ENCODE data around the gene GPM6B. TPM values are rescaled to one million over a fixed set of nuclear protein-coding genes. Genes with fewer than 3 reads are reported as not detected.

The GPM6B gene, protein sequence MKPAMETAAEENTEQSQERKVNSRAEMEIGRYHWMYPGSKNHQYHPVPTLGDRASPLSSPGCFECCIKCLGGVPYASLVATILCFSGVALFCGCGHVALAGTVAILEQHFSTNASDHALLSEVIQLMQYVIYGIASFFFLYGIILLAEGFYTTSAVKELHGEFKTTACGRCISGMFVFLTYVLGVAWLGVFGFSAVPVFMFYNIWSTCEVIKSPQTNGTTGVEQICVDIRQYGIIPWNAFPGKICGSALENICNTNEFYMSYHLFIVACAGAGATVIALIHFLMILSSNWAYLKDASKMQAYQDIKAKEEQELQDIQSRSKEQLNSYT
- 102 and 159 TPM in 2 replicates for total RNA-seq
- polyA plus RNA-seq (2012), result 8.6 TPM

DNA sequence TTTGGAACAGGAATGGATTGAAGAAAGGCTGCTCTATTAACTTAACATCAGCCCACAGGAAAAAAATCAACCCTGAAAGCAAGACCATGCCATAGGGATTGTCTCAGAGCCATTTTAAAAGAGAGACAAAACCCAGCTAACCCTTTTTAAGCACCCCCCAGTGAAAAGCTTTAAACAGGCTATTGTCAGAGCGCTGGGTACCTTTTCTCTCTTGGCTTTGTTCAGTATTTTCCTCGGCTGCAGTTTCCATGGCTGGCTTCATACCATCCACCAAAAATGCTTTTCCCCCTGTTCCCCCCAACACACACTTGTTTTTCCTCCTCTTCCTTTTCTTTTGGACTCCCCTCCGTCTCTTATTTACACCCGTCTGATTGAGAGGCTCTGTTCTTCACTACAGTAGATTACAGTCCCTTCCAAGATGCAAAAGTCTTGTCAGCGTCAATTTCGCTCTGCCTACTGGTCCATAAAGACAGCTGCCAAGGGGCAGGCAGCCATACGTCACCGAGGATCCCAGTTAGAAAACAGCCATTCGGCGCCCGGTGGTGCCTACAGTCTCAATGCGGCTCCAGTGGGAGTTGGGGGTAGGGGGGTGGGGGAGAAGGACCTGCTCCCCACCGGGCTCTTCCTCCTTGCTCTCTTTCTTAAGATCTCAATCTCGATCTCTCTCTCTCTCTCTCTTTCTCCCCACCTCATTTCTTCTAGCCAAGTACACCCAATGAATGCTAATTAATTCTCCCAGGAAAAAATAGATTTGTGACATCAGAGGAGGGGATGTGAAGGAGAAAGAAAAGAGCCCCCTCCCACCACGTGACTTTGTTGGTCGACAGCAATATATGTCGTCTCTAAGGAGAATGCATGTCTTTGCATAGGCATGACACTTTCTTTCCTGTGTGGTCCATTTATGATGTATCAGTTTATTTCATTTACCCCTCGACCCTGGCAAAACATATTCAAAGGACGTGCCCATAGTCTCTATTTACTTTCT lies at the start of gene GPM6B:
GPM6B (minus strand) TSS at position 451 of the 985 bp plus-strand sequence; CDS start at position 262, 189 bp downstream.
- DNase-seq (ENCODE audit: low read depth), result no peak

DNA sequence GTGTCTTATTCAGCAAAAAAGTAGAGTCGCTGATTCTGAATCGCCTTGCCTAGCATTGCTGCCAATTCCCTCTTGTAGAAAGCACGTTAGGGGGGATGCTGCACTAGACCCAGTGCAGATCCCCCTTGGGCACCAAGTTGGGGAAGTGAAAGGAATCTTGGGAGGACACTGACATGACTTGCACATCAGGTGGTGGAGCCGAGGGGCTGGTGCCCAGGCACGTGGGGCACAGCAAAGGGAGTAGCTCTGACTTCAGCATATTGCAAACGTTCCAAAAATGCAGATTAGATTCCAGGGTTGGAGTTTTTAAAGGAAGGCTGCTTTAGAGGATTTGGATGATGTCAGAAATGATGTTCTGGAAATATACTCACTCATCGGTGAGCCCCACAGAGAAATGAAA lies 47.4 kb upstream of the GPM6B start:
- DNase-seq (ENCODE audit: low read depth), result no peak

DNA sequence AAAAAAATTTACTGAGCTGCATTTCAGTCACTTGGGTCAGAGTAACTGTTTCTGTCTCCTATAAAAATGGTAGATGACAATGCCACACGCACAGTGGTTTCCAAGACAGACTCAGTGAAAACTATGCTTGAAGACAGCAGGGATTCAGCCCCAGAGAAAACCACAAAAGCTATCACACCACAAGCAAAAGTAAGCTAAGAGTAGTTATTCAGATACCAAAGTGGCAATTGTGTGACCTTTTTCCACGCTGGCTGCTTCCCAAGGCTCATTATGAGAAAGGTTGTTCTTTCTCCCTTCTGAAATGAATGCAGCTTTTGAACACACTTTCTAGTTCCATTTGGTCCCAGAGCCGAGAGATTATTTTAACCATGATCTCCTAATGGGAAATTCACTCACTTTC lies 46.4 kb upstream of the GPM6B start:
- peak; percentile 27 for DNase-seq (ENCODE audit: low read depth)

DNA sequence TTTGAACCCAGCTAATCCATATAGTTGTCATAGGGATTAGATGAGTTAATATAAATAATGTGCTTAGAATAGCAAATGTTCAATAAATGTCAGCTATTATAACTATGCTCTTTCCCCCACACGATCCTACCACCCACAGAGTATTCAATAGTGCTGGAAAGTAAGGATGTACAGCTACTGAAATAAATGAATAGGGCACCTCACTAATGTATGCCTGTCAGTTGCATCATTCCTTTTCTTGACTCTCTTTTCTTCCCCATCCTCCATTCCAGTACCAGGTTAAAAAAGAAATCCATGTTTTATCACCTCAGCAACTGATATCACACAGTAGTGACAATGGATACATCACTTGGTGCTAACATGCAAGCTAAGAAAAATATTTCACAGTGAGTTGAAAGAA lies 42.8 kb upstream of the GPM6B start:
- no peak for DNase-seq (ENCODE audit: low read depth)

DNA sequence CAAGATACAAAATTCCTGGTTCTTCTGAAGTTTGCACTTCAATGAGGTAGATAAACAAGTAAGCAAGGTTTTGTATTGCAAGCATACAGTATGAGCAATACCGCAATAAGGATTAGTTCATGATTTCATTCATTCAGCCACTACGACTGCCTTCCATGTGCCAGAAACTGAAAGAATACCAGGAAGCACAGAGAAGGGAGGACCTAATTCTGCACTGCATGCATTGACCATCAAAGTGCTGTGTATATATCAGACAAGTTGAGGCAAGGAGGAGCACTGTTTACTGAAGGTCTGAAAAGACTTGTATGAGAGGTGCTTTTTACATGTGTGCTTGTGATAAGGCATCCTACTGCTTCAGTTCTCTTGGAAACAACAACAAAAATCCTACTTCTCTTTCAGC lies 40.9 kb upstream of the GPM6B start:
- DNase-seq (ENCODE audit: low read depth), result no peak

DNA sequence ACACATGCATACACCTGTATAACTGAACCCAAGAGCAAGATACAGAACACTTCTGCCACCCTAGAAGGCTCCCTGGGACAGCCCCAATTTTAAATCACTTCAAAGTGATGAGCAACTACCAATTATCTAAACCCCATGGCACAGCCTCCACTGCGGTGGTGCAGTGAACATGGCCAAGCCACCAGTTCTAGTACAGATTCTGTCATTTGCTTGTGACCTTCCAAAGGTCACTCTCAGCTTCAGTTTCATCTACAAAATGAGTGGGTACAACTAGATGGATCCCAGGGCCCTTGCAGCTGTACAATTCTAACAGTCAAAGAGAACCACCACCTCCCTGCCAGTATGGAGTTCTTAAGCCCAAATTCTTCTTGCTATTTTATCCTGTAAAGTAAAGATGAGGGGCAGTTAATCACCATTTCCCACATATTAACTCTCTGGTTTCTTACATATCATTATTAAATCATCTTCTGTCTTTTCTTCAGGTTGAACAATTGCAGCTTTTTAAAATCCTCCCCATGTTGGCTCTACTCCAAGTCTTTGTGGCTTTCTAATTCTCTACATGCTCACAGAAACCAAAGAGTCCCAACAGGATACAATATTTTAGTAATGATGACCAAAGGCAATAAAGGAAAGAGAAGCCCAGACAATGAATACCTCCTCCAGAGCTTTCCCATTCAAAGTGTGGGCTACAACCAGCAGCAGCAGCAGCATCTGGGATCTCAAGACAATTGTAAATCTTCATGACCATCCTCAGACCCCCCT lies 39.0 kb upstream of the GPM6B start:
- no peak for DNase-seq (ENCODE audit: low read depth)

DNA sequence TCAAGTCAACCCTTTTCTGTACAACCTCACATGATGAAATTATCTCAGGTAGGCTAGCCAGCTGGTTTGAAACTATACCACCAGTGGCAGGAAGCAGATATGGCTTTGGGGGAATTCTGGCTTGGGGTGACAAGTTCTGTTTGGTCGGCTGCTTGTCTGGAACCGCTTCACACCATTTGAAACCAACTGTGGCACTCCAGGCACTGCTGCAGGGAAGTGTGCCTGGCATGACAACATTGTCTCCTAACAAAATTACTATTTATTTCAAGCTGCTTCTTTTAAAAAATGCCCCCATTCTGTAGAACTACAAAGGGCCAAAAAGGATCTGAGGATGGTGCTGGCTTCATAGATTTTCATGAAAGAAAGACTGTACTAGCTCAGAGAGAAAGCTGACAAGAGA lies 37.1 kb upstream of the GPM6B start:
- no peak for DNase-seq (ENCODE audit: low read depth)

DNA sequence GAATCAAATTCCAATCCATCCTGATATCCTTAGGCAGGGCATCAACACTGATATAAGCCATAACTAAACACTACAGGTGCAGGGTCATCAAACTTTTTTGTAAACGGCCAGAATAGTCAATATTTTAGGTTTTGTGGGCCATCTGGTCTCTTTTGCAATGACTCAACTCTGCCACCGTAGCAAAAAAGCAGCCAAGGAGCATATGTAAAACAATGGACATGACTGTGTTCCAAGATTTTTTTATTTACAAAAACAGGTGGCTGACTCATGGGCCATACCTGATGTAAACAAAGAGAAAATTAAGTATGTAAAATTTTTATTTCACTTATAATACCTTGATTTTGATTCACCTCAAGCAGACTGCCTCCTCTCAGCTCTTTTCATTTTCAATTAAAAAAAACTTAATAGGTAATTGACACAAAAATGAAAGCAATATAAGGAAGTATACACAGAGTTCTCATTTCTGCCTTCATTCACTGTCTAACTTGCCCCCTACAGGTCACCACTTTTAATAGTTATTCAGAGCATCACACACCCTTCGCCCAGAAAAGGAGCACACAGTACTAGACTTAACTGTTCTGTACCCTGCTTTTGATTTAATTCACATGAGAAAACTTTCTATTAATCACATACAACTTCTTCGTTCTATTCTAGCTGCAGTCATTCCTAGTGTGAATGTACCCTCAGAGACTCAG lies 35.3 kb upstream of the GPM6B start:
- no peak for DNase-seq (ENCODE audit: low read depth)

DNA sequence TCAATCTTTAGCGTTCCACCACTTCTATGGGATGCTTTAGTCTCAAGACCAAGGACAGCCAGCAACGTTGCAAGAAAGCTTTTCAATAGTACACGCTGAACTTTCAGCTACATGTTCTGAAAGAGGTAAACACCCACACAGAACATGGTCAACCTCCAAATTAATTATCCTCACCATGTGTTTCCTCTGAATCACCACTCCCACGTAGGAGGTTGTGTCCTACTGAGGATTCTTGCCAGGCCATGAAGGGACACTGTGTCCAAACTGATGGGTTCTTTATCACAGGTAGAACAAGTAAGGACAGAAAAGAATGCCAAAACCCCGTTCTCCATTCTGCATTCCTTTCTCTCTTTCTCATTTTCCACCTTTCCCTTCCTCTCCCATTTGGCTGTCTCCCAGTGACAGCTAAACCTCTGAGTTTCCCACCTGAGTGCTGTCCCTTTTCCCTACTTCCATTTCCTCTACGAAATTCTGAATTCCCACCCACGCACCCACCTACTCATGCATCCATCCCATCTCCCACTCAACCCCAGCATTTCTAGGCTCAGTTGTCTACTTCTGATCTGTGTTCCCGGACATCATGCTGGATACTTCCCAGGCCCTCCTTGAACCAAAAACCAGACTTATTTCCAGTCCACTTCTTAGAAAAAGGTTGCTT lies 29.0 kb upstream of the GPM6B start:
- DNase-seq (ENCODE audit: low read depth), result no peak

DNA sequence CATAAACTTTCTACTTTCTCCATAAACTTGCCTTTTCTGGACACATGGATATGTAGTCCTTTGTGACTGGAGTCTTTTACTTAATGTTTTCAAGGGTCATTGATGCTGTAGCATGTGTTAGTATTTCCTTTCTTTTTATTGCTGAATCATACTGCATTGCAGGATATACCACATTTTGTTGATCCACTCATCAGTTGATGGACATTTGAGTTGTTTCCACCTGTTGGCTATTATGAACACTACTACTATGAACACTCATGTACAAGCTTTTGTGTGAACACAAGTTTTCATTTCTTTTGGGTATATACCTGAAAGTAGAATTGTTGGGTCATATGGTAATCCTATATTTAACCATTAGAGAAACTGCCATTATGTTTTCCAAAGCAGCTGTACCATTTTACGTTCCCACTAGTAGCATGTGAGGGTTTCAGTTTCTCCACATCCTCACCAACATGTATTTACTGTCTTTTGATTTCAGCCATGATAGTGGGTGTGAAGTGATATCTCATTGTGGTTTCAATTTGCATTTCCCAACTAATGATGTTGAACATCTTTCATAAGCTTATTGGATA lies 26.3 kb upstream of the GPM6B start:
- no peak for DNase-seq (ENCODE audit: low read depth)

DNA sequence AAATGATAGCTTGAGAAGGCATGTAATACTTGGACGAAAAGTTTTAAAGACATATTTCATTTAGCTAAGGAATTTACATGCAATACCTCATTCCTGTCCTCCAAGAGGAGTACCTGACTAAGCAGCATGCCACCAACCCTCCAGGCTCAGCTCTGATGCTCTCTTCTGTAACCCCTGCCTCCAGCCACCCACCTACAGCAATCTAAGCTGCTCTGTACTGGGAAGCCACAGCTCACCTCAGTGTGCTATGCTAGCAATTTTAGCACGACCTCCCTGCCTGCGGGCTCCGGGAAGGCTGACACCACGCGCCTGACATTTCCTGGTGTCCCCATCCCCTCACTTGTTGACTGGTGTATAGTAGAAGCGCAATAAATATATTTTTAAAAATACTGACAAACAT lies 23.2 kb upstream of the GPM6B start:
- no peak for DNase-seq (ENCODE audit: low read depth)

DNA sequence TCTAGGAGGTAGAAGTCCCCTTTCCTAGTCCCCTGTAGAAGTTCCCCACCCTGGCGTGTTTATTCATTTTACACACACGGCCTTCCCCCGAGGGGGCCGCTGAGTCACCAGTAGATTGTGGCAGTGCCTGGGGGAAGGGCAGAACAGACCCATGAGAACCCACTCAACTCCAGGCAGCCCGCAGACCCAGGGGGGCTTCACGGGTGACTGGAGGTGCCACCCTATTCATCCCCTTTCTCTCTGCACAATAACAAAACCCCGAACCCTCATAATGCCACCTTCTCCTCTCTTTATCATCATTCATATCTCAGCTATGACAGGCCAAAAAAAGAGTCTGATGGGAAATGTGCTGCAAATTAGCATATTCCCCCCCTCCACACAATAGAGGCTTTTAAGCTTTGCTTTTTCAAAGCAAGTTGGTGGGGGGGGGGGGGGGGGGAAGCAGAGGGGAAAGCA lies 20.4 kb upstream of the GPM6B start:
- no peak for DNase-seq (ENCODE audit: low read depth)

DNA sequence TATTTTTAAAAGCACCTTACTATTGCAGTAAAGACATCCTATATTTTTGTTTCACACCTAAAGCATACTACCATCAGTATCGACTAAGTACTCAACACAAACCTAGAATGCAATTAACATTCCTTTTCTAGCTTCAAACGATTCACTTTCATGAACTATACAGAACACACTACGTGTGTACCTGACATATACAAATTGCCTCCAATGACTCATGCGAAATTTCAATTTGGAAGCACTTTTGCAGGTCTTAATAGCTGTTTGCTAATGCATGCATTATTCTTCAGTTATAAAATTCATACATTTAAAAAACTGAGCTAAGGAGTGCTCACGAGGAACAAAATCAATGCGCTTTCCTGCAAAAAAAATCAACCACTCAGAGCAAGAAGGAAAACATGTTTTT lies 19.7 kb upstream of the GPM6B start:
- DNase-seq (ENCODE audit: low read depth), result no peak

DNA sequence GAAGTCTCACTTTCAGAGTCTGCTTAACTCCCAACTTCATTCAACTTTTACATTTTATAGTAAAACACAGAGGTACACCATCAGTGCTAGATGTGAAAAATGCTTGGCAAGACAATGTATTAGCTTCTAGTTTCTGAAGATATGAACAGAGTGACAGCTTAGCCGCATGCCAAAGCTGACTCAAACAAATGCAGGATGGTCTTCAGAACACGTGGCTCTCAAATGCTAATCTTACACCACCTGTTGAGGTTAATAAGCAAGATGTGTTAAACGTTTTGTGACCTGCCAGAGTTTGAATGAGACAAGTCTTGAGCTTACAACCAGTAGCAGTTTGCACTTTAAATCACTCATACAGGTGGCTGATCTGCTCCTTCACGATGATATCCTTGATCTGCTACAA lies 18.9 kb upstream of the GPM6B start:
- peak; percentile 18 for DNase-seq (ENCODE audit: low read depth)

DNA sequence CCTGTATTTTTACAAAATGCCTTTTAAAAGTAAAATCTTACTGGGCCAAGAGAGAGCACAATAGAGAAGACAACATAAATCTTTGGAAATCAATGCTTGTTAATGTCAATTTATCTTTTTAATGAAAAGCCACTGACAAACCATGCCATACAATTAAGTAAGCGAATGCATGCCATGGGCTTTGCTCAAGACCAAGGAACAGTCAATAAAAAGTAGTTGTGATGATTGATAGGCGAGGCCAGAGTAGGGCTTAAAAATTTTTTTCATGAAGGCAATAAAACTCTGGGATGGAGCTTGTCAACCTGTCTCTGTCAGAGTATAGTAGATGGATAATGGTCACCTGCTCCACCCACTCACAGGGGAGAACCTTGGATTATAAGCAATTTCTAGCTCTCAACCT lies 17.5 kb upstream of the GPM6B start:
- no peak for DNase-seq (ENCODE audit: low read depth)

DNA sequence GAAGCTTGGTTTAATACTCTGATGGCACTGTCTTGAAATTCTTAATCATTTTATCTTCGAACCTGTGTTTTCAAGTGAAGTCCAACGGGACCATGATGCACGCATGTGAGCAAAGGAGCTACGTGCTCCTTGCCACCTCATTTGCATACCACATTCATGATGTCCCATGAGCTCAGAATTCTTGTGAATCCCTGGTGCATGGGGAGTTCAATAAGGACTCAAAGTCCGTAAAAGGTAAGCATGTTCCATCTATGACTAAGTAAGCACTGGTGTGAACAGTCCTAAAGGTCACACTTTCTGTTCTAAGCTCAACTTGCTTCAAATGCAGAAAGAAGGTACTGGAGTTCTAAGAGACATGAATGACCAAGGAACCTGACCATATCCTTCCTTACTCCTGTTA lies 13.1 kb upstream of the GPM6B start:
- no peak for DNase-seq (ENCODE audit: low read depth)

DNA sequence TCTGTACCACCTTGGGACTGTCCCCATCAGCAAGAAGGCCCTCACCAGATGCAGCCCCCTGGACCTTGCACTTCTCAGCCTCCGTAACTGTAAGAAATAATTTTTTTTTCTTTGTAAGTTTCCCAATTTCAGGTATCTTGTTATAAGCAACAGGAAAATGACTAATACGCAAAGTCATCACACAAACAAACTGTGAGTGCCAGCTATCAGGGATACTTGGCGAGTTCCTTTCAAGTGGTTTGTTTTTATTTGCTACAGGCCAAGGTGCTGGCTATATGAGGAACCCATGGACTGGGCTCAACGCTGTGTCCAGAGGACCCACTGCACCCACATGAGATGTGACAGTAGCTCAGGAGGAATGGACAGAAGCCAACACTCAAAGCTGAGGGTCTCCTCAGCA lies 11.5 kb upstream of the GPM6B start:
- no peak for DNase-seq (ENCODE audit: low read depth)

DNA sequence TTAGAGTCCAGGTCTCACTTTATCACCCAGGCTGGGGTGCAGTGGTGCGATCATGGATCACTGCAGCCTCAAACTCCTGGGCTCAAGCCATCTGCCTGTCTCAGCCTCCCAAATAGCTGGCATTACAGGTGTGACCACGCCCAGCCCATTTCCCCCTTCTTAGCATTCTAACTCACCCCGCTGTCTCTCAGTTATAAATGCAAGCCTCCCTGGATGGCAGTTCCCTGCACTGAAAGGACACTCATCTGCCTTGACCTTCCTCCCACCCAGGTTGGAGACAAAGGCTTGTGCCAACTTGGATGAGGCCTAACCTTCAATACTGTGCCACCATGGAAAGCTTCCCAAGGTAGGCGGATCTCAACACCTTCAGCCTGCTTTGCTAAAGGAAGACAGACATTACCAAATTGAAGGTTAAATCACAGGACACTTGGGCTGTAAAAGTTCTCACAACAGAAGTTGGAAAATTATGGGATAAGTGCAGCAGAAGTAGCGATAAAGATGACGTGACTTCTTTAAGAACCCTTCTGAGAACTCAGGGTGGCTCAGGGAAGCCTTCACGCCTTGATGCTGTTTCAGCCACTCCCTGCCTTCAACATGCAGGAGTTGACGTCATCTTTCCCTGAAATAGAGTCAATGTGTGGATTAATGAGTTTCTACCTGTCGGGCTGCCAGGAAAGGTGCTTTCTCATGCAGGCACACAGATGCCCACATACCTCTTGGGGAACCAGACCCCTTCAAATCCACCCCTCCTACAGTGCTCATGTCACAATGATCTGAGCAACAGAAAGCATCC lies 10.6 kb upstream of the GPM6B start:
- no peak for DNase-seq (ENCODE audit: low read depth)

DNA sequence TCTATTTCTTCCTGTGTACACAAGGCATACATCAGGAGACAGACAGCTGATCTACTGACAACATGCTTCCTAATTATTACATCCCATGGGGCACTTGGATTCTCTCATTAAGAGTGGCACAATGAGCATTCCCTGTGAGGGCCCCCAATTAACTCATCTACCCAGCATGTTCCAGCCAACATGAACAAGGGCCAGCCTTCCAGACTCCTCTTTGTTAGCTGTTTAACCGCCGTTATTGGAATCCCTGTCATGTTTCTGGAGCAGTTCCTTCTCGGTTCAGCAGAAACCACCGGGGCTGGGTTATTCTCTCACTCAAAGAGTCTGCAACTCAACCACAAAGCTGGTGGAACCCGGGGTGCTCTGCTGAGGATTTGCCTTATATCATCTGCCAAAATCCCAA lies 9.9 kb upstream of the GPM6B start:
- DNase-seq (ENCODE audit: low read depth), result no peak

Data from myocyte (in vitro differentiated cells).